ENCODE results near the gene FMNL1.

DNA sequence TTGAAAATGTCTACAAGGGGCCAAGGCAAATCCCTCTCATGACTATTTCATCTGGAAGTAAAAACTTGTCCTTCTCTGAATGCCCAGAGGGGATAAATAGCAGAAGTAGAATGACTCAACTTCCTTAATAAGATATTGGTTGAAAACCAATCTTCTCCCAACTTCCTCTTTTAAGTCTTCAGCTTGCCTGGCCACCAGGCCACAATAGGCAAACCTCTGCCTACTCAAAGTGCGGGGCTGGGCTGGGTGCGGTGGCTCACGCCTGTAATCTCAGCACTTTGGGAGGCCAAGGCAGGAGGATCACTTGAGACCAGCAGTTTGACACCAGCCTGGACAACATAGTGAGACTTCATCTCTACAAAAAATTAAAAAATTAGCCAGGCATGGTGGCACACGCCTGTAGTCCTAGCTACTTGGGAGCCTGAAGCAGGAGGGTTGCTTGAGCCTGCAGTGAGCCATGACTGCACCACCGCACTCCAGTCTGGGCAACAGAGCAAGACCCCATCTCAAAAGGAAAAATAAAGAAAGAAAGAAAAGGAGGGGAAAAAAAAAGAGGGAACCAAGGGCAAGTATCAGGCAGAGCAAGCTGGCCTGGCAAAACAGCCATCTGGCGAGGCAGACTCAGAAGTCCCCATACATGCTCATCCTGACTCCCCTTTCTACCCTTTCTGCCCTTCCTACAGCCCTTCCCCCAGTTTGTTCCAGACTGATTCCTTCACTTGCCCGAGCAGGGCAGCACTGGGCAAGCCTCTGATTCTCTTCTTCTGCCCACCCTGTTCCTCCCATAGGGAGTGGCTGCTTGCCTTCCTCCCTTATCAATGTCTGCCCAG is 74.5 kb downstream of the FMNL1 start:
- TF ChIP-seq, protein P1, sequence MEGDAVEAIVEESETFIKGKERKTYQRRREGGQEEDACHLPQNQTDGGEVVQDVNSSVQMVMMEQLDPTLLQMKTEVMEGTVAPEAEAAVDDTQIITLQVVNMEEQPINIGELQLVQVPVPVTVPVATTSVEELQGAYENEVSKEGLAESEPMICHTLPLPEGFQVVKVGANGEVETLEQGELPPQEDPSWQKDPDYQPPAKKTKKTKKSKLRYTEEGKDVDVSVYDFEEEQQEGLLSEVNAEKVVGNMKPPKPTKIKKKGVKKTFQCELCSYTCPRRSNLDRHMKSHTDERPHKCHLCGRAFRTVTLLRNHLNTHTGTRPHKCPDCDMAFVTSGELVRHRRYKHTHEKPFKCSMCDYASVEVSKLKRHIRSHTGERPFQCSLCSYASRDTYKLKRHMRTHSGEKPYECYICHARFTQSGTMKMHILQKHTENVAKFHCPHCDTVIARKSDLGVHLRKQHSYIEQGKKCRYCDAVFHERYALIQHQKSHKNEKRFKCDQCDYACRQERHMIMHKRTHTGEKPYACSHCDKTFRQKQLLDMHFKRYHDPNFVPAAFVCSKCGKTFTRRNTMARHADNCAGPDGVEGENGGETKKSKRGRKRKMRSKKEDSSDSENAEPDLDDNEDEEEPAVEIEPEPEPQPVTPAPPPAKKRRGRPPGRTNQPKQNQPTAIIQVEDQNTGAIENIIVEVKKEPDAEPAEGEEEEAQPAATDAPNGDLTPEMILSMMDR (optimal IDR thresholded peaks at IDR 0.05 in 1 of 3, IDR thresholded peaks at IDR 0.05 in 1 of 3, conservative IDR thresholded peaks at IDR 0.05 in 1 of 3; ENCODE audit: extremely low read depth in 1 of 3, insufficient read depth in 2 of 3, low read length in 3 of 3) = peak in 1 of 3 experiments; percentile 10
- TF ChIP-seq EZH2 (IDR thresholded peaks at IDR 0.05; ENCODE audit: low read length) = no peak
